SK-N-MC (cell line): ENCODE measurements around the gene CEACAM7.

Experiments used
- EZH2 ChIP-seq: fragments of 200-600 bp; sonication (generic); IDR thresholded peaks from one replicate; pipeline ENCODE4 v1.6.1; 2017; ENCODE audit warnings: antibody characterized with exemption
- POLR2AphosphoS5 ChIP-seq: IDR thresholded peaks from 2 replicates; pipeline ENCODE4 v1.6.1; 2012; ENCODE audit warnings: mild to moderate bottlenecking, low read depth, low read length, borderline replicate concordance

GRCh38 chr19:41638641-41639081, 49.4 kb downstream of the CEACAM7 start:
- TF ChIP-seq EZH2: no peak
- no peak for TF ChIP-seq POLR2AphosphoS5
